ENCODE data around the gene COA1. TPM values are rescaled to one million over a fixed set of nuclear protein-coding genes. Genes with fewer than 3 reads are reported as not detected.

The COA1 gene
- total RNA-seq, 2 experiments from 2014 or later = 63.9 to 96.0 TPM

DNA sequence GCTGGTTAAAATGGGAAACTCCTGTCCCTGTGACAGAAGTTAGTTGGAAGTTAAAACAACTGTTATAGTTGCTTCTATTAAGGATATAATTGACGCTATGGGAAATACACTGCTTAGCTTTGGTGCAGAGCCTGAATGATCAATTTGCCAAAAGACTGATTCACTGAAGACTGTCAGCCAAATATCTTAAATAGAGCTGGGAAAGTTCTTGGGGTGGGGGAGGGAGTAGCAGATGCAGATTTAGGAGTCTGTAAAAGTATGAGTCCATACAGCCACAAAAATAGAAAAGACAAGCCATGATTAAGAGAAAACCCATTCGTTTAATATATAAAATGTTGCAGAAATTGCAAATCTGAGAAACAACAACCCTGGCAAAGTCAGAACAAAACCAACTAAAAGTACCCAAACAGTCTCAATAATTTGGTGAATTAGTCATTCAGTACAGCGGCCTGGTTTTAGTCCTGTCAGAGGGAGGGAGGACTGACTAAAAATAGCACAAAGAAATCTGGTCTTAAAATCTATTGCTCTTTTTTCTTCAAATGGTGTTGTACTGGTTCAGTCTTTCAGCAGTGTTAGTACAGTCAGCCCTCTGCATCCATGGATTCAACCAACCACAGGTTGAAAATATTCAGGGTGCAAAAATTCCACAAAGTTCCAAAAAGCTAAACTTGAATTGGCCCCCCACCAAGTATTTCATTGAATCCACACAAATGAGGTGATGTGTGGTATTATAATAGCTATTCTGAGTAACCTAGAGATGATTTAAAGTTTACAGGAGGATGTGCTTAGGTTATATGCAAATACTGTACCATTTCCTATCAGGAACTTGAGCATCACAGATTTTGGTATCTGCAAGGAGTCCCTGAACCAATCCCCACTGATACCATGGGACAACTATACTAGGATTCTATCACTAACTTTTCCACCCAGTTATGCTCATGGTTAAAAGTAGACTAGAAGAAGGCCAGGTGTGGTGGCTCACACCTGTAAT lies 116.4 kb downstream of the COA1 start:
- H3K9me3 ChIP-seq (ENCODE audit: low read length) = no peaks in the 10 kb centered on the region
- H3K9me2 ChIP-seq (ENCODE audit: insufficient read depth, low read length) = no peaks in the 10 kb centered on the region
- H3K4me1 ChIP-seq (ENCODE audit: insufficient read depth, low read length, poor library complexity, severe bottlenecking) = peaks cover 19% of the 10 kb centered on the region
- no peak overlapping the region for H3K4me2 ChIP-seq (ENCODE audit: low read length)
- no peak overlapping the region for H2AFZ ChIP-seq (ENCODE audit: low read length)
- no peak overlapping the region for H3K27ac ChIP-seq (ENCODE audit: low read depth, low read length, poor library complexity, severe bottlenecking)
- no TSS peak for BruUV-seq (replicated peaks)
- H3K36me3 ChIP-seq (ENCODE audit: insufficient read depth, low read length) = peaks cover 92% of the 10 kb centered on the region
- peaks cover 9% of the 10 kb centered on the region; the same call in 1 of the 2 replicates for H3K79me2 ChIP-seq (ENCODE audit: insufficient read depth, low read depth, low read length)
- ChIA-PET POLR2A (interaction anchor here (0.7 to 1.0 kb wide), 3 partner anchors 22 to 26 kb away, joined by 3 to 4 read pairs (median 3); no protein-coding TSS in a partner anchor), CTCF (ENCODE audit: unreplicated experiment) (no interaction called here)
- H4K20me1 ChIP-seq (ENCODE audit: insufficient read depth, low read length) = 0 out of 2 replicates have a peak, but pooled peaks cover 10% of the 10 kb centered on the region
- no peak for DNase-seq (ENCODE audit: low spot score)
- no peak overlapping the region for H3K4me3 ChIP-seq (ENCODE audit: low read depth, low read length, poor library complexity, severe bottlenecking)
- intact Hi-C loops (cut with micrococcal nuclease; ENCODE audit: unreplicated experiment) = no loop called here
- no peak for TF ChIP-seq EZH2phosphoT487 (IDR thresholded peaks at IDR 0.05; ENCODE audit: borderline replicate concordance, low read depth, low read length)
- TF ChIP-seq, protein P1, sequence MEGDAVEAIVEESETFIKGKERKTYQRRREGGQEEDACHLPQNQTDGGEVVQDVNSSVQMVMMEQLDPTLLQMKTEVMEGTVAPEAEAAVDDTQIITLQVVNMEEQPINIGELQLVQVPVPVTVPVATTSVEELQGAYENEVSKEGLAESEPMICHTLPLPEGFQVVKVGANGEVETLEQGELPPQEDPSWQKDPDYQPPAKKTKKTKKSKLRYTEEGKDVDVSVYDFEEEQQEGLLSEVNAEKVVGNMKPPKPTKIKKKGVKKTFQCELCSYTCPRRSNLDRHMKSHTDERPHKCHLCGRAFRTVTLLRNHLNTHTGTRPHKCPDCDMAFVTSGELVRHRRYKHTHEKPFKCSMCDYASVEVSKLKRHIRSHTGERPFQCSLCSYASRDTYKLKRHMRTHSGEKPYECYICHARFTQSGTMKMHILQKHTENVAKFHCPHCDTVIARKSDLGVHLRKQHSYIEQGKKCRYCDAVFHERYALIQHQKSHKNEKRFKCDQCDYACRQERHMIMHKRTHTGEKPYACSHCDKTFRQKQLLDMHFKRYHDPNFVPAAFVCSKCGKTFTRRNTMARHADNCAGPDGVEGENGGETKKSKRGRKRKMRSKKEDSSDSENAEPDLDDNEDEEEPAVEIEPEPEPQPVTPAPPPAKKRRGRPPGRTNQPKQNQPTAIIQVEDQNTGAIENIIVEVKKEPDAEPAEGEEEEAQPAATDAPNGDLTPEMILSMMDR (conservative IDR thresholded peaks at IDR 0.05; ENCODE audit: low read length) = no peak

- no peak for TF ChIP-seq EZH2phosphoT487 (IDR thresholded peaks at IDR 0.05; ENCODE audit: borderline replicate concordance, low read depth, low read length)
- TF ChIP-seq, protein P1 (conservative IDR thresholded peaks at IDR 0.05; ENCODE audit: low read length) = no peak
- no TSS peak for BruUV-seq (replicated peaks)
- no peak overlapping the region for H3K27ac ChIP-seq (ENCODE audit: low read depth, low read length, poor library complexity, severe bottlenecking)
- no peak for DNase-seq (ENCODE audit: low spot score)
- H3K4me3 ChIP-seq (ENCODE audit: low read depth, low read length, poor library complexity, severe bottlenecking) = no peak overlapping the region
- peaks cover 11% of the 10 kb centered on the region; the same call in 1 of the 2 replicates for H3K79me2 ChIP-seq (ENCODE audit: insufficient read depth, low read depth, low read length)
- H3K36me3 ChIP-seq (ENCODE audit: insufficient read depth, low read length) = peaks cover 92% of the 10 kb centered on the region
- ChIA-PET CTCF (ENCODE audit: unreplicated experiment) (no interaction called here), POLR2A (interaction anchor here (1.3 kb wide), 1 partner anchor 10 kb away, joined by 3 read pairs; no protein-coding TSS in a partner anchor)
- no peaks in the 10 kb centered on the region for H3K9me3 ChIP-seq (ENCODE audit: low read length)
- H3K4me1 ChIP-seq (ENCODE audit: insufficient read depth, low read length, poor library complexity, severe bottlenecking) = peaks cover 19% of the 10 kb centered on the region
- H3K4me2 ChIP-seq (ENCODE audit: low read length) = no peak overlapping the region
- H2AFZ ChIP-seq (ENCODE audit: low read length) = no peak overlapping the region
- H4K20me1 ChIP-seq (ENCODE audit: insufficient read depth, low read length) = 0 out of 2 replicates have a peak, but pooled peaks cover 2% of the 10 kb centered on the region
- intact Hi-C loops (cut with micrococcal nuclease; ENCODE audit: unreplicated experiment) = no loop called here
- H3K9me2 ChIP-seq (ENCODE audit: insufficient read depth, low read length) = no peaks in the 10 kb centered on the region
Observed at GRCh38 chr7:43612128-43612527, 117.2 kb downstream of the COA1 start.
